NCI-H82 (cell line): ENCODE measurements around the gene LARGE1.

Experiments used
- DNase-seq: peaks from one replicate; lab custom pipeline; 2025; lab: John Stamatoyannopoulos, UW

LARGE1 gene

DNA sequence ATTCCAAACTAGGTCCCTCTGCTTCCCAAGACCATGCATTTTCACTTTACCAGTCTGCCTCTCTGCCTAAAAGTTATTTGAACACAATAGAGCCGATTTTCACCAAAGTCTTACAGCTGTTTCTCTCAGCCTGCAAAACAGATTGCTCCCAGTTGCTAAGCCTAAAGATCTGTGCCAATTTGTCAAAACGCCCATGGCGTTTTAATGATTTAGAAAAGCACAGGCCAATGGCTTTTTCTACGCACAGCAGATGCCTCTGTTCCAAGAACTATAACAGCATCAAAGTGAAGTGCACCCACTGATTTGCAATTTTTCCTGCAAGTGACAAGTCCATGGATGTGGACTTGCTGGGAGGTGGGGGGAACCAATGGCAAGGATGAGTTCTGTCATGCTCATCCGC is 688.2 kb downstream of the LARGE1 start:
- DNase-seq: no peak

- DNase-seq: no peak
Measured at GRCh38 chr22:33227791-33228190, 692.5 kb downstream of the LARGE1 start.

GRCh38 chr22:33224841-33225240 is 695.4 kb downstream of the LARGE1 start:
- no peak for DNase-seq
